T47D (cell line): Measurements from ENCODE around the gene TXNDC8.

ENCODE experiments used
- DNase-seq, 2 experiments: peaks; one replicate each; pipeline versions ENCODE4 v3.0.0 to v3.0.0-alpha.2; 2011 to 2012; ENCODE audit warnings: low read depth in 1 of 2, low spot score in 1 of 2
- JUND ChIP-seq: IDR thresholded peaks from 2 replicates; pipeline ENCODE4 v1.6.1; 2012; ENCODE audit warnings: low read depth
- in situ Hi-C: cut with HindIII; loops from 2 replicates; pipeline ENCODE4 v1.10.0; 2016; ENCODE audit warnings: low sequenced_read_pairs, low pct_unique_long_range_greater_than_20kb

TXNDC8 gene

GRCh38 chr9:110257956-110258355 lies 79.7 kb downstream of the TXNDC8 start:
- DNase-seq, result no peak
- in situ Hi-C loops, result no loop called here
- TF ChIP-seq JUND, result no peak

DNA sequence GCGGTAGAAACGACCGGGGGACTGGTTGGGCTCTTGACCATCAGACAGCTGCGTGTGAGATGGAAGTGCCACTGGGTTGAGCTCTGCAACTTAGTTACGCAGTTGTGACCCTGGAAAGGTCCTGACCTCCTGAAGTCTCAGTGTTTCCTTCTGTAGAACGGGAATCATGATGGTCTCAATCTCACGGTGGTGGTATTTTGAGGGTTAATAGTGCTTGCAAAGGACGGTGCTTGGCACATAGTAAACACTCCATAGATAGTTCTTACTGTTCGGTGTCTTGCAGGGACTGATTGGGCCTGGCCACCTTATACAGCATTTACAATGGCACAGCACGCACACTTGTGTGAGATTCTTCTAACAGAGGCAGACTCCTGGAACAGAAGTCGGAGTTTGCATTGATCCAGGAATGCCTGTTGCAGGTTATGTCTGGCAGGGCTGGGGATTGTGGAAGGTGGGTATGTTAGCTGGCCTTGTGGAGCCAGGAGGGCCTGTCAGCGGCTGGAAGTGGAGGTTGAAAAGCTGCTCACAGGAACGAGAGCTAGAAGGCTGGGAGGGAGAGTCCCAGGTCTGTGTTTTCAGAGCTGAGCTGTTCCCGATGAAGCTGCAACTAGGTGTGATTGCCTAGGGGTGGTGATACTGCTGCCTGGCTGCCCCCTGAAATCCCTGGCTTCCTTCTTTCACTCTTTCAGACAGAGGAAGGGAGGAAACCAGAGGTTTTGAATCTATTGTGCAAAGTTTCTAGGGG lies 80.4 kb downstream of the TXNDC8 start:
- in situ Hi-C loops, result no loop called here
- no peak for TF ChIP-seq JUND
- peak in 1 of 2 experiments; percentile 26 for DNase-seq

DNA sequence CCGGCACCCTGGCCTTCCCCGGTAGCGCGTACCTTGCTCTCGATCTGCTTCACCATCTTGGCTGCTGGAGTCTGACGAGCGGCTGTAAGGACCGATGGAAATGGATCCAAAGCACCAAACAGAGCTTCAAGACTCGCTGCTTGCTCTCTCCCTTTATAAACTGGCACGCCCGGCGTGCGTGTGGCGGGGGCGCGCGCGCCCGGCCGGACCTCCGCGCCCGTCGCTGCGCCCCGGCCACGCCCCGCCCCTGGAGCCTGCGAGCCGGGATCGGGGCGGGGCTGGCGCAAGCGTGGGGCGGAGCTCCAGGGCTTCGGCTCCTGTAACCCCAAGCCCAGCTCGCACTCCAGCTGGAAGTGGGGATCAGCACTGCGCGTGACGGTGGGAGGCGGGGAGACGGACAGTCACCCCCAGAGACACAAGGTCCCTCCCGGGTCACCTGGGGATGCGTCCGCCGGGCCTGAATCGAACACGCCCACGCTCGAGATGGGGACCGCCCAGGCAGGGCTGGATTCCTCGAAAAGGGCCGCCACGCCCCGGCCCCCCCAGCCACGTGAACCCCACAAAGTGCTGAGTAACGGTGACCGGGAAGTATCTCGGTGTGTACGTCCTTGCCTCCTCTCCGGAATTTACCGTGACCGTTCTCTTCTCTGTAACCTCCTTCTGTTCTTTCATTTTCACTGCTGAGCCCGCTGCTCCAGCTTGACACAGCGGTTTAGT lies 81.1 kb downstream of the TXNDC8 start, which contains the start of gene TXN:
Gene TXN (minus strand): TSS at position 128 of the 717 bp plus-strand sequence. CDS start 72 bp downstream, at position 56.
- TF ChIP-seq JUND, result no peak
- peak; percentile 77 to 95 for DNase-seq
- in situ Hi-C loops, result no loop called here

DNA sequence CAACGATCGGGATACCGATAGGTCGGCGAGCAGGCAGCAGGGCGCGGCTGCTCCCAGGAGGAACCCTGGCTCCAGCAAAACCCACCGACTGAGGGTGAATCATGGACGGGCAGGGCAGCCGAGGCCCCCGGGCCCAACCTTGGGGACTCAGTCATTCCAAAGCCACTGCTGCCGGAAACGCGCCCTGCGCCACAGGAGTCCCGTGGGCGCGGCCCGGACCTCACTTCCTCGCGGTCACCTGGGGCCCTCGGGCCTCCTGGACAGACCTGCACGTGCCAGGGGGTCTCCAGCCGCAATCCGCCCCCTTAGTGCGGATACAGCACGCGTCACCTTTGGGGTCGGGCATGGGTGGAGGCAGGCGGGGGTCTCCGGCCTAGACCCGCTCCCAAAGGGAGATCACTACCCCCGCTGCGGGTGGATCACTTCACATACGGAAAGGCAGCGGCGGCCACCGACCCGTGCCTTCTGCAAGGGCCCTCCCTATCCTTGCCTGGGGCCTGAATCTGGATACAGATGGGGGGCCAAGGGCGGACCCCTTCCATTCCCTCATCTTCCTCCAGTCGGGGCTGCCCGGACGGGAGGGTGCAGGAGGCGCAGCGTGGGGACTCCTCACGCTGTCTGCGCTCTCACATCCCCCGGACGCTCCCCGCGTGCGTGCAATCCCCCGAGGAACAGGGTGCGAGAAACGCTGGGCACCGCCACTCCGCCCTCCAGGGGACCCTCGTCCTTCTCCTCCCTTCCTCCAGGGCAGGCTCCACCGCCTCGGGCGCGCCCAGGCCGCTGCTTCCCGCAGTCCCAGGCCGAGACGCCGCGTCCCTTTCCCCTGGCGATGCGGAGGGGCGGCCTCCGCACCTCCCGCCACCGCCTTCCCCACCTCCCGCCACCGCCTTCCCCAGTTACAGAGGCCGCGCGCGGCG lies 81.9 kb downstream of the TXNDC8 start:
- in situ Hi-C loops, result no loop called here
- peak; percentile 28 to 72 for DNase-seq
- no peak for TF ChIP-seq JUND

DNA sequence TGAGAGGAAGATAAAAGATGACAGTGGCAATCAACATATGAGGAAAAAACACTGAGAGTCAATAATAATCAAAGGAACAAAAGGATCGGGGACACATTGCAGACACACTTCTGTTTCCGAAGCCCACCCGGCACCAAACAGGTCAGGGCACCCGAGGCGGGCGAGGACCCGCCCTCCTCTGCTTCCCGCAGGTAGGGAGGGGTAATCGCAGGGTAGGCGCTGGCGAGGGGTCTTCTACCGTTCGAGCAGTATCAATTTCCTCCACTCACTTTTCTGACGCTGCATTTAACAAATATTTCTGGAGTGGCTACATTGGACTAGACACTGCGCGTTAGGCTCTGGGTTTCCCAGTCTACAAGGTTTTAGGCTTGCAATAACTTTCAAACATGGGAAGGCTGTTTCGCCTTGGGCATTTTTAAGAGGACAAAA lies 82.6 kb downstream of the TXNDC8 start:
- DNase-seq, result no peak
- TF ChIP-seq JUND, result no peak
- in situ Hi-C loops, result no loop called here

GRCh38 chr9:110254500-110254899 lies 83.2 kb downstream of the TXNDC8 start:
- no peak for DNase-seq
- in situ Hi-C loops, result no loop called here
- no peak for TF ChIP-seq JUND
